HepG2 (cell line): ENCODE measurements around the gene COPZ2. TPM values are rescaled to one million over a fixed set of nuclear protein-coding genes. Genes with fewer than 3 reads are reported as not detected.
A peak's percentile ranks its signal among the peaks of the same experiment; 100 is the strongest.

Experiments
- ARHGAP35 ChIP-seq: sonication (generic); formaldehyde crosslinking; IDR thresholded peaks from 2 replicates; pipeline ENCODE4 v1.9.0; 2022; ENCODE audit warnings: mild to moderate bottlenecking, inconsistent platforms, moderate library complexity, missing genetic modification reagents, borderline replicate concordance
- BCL6 ChIP-seq: IDR thresholded peaks from 2 replicates; pipeline ENCODE4 v1.6.1; 2016; ENCODE audit warnings: missing genetic modification reagents, missing compliant biosample characterization
- FOSL1 ChIP-seq: sonication (generic); formaldehyde crosslinking; IDR thresholded peaks from 2 replicates; pipeline ENCODE4 v1.9.0; 2021; ENCODE audit warnings: missing genetic modification reagents, borderline replicate concordance
- IKZF4 ChIP-seq: sonication (generic); formaldehyde crosslinking; IDR thresholded peaks from 2 replicates; pipeline ENCODE4 v1.5.1; 2020; ENCODE audit warnings: borderline replicate concordance, mild to moderate bottlenecking, low read depth, missing genetic modification reagents; ENCODE audit errors: not compliant biosample characterization
- ISX ChIP-seq: sonication (generic); formaldehyde crosslinking; conservative IDR thresholded peaks from 2 replicates; pipeline ENCODE4 v1.5.0; 2020; ENCODE audit warnings: missing genetic modification reagents
- MED1 ChIP-seq: sonication (generic); formaldehyde crosslinking; IDR thresholded peaks from 2 replicates; pipeline ENCODE4 v1.4.0; 2020; ENCODE audit warnings: missing genetic modification reagents
- MTA3 ChIP-seq: sonication (generic); formaldehyde crosslinking; IDR thresholded peaks from 2 replicates; pipeline ENCODE4 v1.4.0; 2020; ENCODE audit warnings: missing genetic modification reagents
- SALL1 ChIP-seq: sonication (generic); formaldehyde crosslinking; IDR thresholded peaks from 2 replicates; pipeline ENCODE4 v1.8.0; 2022; ENCODE audit warnings: mild to moderate bottlenecking, missing genetic modification reagents
- SP4 ChIP-seq: sonication (generic); formaldehyde crosslinking; IDR thresholded peaks from 2 replicates; pipeline ENCODE4 v1.8.1; 2023; ENCODE audit warnings: mild to moderate bottlenecking, missing genetic modification reagents
- STAG1 ChIP-seq: sonication (generic); formaldehyde crosslinking; IDR thresholded peaks from 2 replicates; pipeline ENCODE4 v1.4.0; 2020; ENCODE audit warnings: missing genetic modification reagents
- TSC22D2 ChIP-seq: sonication (generic); formaldehyde crosslinking; IDR thresholded peaks from 2 replicates; pipeline ENCODE4 v1.5.1; 2020; ENCODE audit warnings: missing genetic modification reagents, mild to moderate bottlenecking, borderline replicate concordance
- ZNF282 ChIP-seq: fragments of 450-650 bp; IDR thresholded peaks from 2 replicates; pipeline ENCODE4 v1.6.1; 2018; ENCODE audit not compliant: partially characterized antibody
- ZNF331 ChIP-seq: sonication (generic); formaldehyde crosslinking; IDR thresholded peaks from 2 replicates; pipeline ENCODE4 v1.4.0; 2020; ENCODE audit warnings: missing genetic modification reagents
- ZNF747 ChIP-seq: sonication (generic); formaldehyde crosslinking; IDR thresholded peaks from 2 replicates; pipeline ENCODE4 v1.8.1; 2023; ENCODE audit warnings: missing genetic modification reagents, mild to moderate bottlenecking, borderline replicate concordance
- ZSCAN31 ChIP-seq: sonication (generic); formaldehyde crosslinking; IDR thresholded peaks from 2 replicates; pipeline ENCODE4 v1.5.0; 2020; ENCODE audit warnings: low read depth, mild to moderate bottlenecking, missing genetic modification reagents
- polyA plus RNA-seq, 8 experiments: library from polyadenylated mRNA; depleted of rRNA in 3 of 8; stranded (reverse) in 7 of 8; unstranded in 1 of 8; fragments of >200 nt; fragmentation: Illumina TruSeq in 4 of 8; extraction: Trizol in 4 of 8; gene quantifications; 2 replicates each; pipeline versions ENCODE4 v1.2.1 to v1.2.3, GENCODE V29; 2011 to 2016; ENCODE audit warnings: low read depth in 4 of 8, missing spikeins in 1 of 8, mixed read lengths in 1 of 8; ENCODE audit not compliant: insufficient read depth in 1 of 8
- total RNA-seq, 5 experiments: library from RNA; depleted of rRNA; stranded (reverse); fragments of >200 nt; fragmentation: Illumina TruSeq; extraction: Trizol; gene quantifications; 2 replicates each; pipeline ENCODE4 v1.2.3, GENCODE V29; 2016; ENCODE audit warnings: low read depth in 1 of 5
- TF ChIP-seq, protein P1 (sequence below): sonication (generic); formaldehyde crosslinking; IDR thresholded peaks from 2 replicates; pipeline ENCODE4 v1.4.0; 2020; ENCODE audit warnings: mild to moderate bottlenecking, missing genetic modification reagents, borderline replicate concordance
- TF ChIP-seq, protein P2 (sequence below): sonication (generic); formaldehyde crosslinking; IDR thresholded peaks from 2 replicates; pipeline ENCODE4 v1.4.0; 2020; ENCODE audit warnings: mild to moderate bottlenecking, missing genetic modification reagents
- TF ChIP-seq, protein P3 (sequence below): sonication (generic); formaldehyde crosslinking; IDR thresholded peaks from 2 replicates; pipeline ENCODE4 v1.9.0; 2021; ENCODE audit warnings: missing genetic modification reagents, borderline replicate concordance
- TF ChIP-seq, protein P4 (sequence below): sonication (generic); formaldehyde crosslinking; IDR thresholded peaks from 2 replicates; pipeline ENCODE4 v1.4.0; 2020; ENCODE audit warnings: missing genetic modification reagents, mild to moderate bottlenecking, borderline replicate concordance
- TF ChIP-seq, protein P5 (sequence below): sonication (generic); formaldehyde crosslinking; IDR thresholded peaks from 2 replicates; pipeline ENCODE4 v1.5.0; 2020; ENCODE audit warnings: missing genetic modification reagents
- TF ChIP-seq, protein P6 (sequence below): sonication (generic); formaldehyde crosslinking; IDR thresholded peaks from 2 replicates; pipeline ENCODE4 v1.4.0; 2020; ENCODE audit warnings: missing genetic modification reagents, borderline replicate concordance

The COPZ2 gene
- total and polyA plus RNA-seq, 2 of the 13 experiments (the other 11 are each of a cell fraction or from before 2014, with no cell fraction given): 0.61 to 1.5 TPM

DNA sequence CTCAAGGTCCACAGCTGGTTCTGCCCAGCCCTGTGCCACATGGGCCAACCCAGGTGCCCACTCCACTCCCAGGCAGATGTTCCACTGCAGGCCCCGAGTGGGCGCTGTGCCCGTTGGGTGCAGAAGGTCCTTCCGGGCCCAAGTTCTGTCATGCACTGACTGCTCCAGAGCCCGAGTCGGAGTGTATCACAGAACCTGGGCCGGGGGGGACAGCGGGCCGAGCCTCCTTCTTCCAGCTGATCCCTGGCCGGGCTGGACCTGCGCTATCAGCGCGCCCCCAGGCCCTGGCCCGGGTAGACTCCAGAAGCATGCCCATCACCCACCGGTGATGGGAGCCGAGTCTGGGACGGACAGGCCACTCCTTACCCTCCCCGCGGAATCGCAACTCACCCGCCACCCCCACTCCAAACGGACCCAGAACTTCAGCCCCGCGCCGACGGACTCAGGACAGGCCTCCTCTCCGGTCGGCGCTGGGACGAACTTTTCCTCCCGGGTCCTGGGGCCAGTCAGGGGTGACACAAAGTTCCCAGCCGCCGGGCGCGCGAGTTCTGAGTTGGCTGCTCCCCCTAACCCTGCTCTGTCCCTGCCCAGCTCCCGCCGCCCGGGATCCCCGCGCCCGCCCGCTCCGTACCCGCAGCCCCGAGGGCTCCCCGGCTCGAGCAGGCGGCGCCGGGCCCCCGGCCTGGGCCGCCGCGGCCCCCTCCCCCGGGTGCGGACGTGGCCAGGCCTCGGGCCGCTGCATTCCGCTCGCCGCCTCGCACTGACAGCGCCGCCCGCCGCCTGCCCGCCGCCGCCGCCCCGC lies at the start of gene COPZ2 (continued):
- TF ChIP-seq, protein P1, sequence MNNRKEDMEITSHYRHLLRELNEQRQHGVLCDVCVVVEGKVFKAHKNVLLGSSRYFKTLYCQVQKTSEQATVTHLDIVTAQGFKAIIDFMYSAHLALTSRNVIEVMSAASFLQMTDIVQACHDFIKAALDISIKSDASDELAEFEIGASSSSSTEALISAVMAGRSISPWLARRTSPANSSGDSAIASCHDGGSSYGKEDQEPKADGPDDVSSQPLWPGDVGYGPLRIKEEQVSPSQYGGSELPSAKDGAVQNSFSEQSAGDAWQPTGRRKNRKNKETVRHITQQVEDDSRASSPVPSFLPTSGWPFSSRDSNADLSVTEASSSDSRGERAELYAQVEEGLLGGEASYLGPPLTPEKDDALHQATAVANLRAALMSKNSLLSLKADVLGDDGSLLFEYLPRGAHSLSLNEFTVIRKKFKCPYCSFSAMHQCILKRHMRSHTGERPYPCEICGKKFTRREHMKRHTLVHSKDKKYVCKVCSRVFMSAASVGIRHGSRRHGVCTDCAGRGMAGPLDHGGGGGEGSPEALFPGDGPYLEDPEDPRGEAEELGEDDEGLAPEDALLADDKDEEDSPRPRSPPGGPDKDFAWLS: no peak
- TF ChIP-seq, protein P2, sequence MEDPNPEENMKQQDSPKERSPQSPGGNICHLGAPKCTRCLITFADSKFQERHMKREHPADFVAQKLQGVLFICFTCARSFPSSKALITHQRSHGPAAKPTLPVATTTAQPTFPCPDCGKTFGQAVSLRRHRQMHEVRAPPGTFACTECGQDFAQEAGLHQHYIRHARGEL (CRISPR knock-in tag): no peak
- TF ChIP-seq, protein P3, sequence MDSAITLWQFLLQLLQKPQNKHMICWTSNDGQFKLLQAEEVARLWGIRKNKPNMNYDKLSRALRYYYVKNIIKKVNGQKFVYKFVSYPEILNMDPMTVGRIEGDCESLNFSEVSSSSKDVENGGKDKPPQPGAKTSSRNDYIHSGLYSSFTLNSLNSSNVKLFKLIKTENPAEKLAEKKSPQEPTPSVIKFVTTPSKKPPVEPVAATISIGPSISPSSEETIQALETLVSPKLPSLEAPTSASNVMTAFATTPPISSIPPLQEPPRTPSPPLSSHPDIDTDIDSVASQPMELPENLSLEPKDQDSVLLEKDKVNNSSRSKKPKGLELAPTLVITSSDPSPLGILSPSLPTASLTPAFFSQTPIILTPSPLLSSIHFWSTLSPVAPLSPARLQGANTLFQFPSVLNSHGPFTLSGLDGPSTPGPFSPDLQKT (CRISPR knock-in tag): peak; percentile 69; the same call in 1 of the 2 replicates
- TF ChIP-seq SP4: peak; percentile 60; the same call in 1 of the 2 replicates
- no peak for TF ChIP-seq FOSL1 (CRISPR knock-in tag)
- peak; percentile 64 for TF ChIP-seq SALL1 (CRISPR knock-in tag)
- no peak for TF ChIP-seq ISX (CRISPR knock-in tag)
- peak; percentile 46 for TF ChIP-seq IKZF4 (CRISPR knock-in tag)
- no peak for TF ChIP-seq MTA3
- peak; percentile 29; the same call in 1 of the 2 replicates for TF ChIP-seq ZNF331
- no peak for TF ChIP-seq BCL6 (CRISPR knock-in tag)
- TF ChIP-seq, protein P4, sequence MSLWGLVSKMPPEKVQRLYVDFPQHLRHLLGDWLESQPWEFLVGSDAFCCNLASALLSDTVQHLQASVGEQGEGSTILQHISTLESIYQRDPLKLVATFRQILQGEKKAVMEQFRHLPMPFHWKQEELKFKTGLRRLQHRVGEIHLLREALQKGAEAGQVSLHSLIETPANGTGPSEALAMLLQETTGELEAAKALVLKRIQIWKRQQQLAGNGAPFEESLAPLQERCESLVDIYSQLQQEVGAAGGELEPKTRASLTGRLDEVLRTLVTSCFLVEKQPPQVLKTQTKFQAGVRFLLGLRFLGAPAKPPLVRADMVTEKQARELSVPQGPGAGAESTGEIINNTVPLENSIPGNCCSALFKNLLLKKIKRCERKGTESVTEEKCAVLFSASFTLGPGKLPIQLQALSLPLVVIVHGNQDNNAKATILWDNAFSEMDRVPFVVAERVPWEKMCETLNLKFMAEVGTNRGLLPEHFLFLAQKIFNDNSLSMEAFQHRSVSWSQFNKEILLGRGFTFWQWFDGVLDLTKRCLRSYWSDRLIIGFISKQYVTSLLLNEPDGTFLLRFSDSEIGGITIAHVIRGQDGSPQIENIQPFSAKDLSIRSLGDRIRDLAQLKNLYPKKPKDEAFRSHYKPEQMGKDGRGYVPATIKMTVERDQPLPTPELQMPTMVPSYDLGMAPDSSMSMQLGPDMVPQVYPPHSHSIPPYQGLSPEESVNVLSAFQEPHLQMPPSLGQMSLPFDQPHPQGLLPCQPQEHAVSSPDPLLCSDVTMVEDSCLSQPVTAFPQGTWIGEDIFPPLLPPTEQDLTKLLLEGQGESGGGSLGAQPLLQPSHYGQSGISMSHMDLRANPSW (CRISPR knock-in tag): no peak
- no peak for TF ChIP-seq ZNF282
- peak; percentile 42; the same call in 1 of the 2 replicates for TF ChIP-seq ARHGAP35 (CRISPR knock-in tag)
- TF ChIP-seq, protein P5, sequence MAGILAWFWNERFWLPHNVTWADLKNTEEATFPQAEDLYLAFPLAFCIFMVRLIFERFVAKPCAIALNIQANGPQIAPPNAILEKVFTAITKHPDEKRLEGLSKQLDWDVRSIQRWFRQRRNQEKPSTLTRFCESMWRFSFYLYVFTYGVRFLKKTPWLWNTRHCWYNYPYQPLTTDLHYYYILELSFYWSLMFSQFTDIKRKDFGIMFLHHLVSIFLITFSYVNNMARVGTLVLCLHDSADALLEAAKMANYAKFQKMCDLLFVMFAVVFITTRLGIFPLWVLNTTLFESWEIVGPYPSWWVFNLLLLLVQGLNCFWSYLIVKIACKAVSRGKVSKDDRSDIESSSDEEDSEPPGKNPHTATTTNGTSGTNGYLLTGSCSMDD (CRISPR knock-in tag): no peak
- TF ChIP-seq TSC22D2 (CRISPR knock-in tag): no peak
- TF ChIP-seq ZSCAN31 (CRISPR knock-in tag): peak; percentile 17; the same call in 1 of the 2 replicates
- no peak for TF ChIP-seq MED1
- peak; percentile 57 for TF ChIP-seq STAG1
- TF ChIP-seq, protein P6, sequence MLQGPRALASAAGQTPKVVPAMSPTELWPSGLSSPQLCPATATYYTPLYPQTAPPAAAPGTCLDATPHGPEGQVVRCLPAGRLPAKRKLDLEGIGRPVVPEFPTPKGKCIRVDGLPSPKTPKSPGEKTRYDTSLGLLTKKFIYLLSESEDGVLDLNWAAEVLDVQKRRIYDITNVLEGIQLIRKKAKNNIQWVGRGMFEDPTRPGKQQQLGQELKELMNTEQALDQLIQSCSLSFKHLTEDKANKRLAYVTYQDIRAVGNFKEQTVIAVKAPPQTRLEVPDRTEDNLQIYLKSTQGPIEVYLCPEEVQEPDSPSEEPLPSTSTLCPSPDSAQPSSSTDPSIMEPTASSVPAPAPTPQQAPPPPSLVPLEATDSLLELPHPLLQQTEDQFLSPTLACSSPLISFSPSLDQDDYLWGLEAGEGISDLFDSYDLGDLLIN (CRISPR knock-in tag): no peak
- no peak for TF ChIP-seq ZNF747
